HFF-Myc (cell line): ENCODE results near the gene DIP2C.

ENCODE experiments used
- DNase-seq: peaks from one replicate; pipeline ENCODE4 v3.0.0-alpha.2; 2011; ENCODE audit warnings: low read depth; ENCODE audit errors: extremely low read depth
- H3K4me3 ChIP-seq: replicated peaks from 2 replicates; pipeline ENCODE4 v1.5.1; 2011; ENCODE audit warnings: low read depth, mild to moderate bottlenecking, control low read depth, low read length
- TF ChIP-seq, protein P1 (sequence below): IDR thresholded peaks from 2 replicates; pipeline ENCODE4 v1.5.1; 2012; ENCODE audit warnings: mild to moderate bottlenecking, low read depth, low read length, control low read depth; ENCODE audit errors: missing control alignments

The DIP2C gene

DNA sequence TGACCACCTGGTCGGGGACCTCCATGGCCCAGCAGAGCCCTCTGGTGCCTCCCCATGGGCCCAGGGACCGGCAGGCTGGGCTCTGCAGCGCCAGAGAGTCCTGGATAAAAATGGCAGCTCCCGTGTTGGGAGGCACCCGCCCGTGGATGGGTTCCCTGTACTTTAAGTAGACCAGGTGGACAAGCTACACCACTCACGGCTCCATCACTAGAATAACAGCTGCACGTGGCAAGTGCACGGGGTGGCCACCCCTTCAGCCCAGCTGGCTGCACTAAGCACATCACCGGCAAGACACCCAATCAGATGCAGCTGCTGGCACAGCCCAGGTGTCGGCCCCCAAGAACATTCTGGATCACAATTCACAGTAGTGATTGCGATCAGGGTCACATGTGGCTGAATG lies 69.8 kb downstream of the DIP2C start:
- TF ChIP-seq, protein P1, sequence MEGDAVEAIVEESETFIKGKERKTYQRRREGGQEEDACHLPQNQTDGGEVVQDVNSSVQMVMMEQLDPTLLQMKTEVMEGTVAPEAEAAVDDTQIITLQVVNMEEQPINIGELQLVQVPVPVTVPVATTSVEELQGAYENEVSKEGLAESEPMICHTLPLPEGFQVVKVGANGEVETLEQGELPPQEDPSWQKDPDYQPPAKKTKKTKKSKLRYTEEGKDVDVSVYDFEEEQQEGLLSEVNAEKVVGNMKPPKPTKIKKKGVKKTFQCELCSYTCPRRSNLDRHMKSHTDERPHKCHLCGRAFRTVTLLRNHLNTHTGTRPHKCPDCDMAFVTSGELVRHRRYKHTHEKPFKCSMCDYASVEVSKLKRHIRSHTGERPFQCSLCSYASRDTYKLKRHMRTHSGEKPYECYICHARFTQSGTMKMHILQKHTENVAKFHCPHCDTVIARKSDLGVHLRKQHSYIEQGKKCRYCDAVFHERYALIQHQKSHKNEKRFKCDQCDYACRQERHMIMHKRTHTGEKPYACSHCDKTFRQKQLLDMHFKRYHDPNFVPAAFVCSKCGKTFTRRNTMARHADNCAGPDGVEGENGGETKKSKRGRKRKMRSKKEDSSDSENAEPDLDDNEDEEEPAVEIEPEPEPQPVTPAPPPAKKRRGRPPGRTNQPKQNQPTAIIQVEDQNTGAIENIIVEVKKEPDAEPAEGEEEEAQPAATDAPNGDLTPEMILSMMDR: no peak

DNA sequence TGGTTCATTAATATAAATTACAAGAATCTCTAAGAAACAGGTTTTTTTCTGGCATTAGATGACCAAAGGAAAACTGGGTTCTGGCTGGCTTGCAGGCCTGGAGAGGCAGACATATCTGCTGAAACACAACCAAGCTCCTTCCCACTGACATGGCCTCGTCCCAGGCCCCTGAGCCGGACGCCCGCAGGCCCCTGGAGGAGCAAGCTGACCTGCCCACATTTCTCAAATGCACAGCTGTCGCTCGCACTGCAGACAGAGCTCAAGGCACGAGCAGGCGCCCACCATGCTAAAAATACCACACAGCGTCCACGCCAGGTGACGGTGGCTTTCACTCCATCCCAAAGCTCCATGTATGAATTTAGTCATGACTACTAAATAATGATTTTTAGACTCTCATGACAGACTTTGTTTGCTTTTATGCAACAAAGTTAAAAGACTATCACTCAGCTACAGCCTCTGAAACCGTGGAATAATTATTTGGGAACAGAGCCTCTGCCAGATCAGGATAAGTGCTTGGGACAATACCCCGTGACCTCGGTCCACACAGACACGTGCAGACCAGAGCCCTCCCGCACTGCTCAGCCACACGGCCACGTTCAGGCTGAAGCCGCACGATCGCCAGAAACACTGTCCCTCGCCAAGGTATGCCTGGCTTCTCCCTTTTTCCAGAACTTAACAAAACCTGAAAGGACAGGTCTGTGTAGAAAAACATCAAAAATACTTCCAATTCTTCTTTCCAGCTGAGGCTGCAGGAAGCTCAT lies 71.1 kb downstream of the DIP2C start:
- H3K4me3 ChIP-seq: no peak overlapping the region
- DNase-seq: no peak
- TF ChIP-seq, protein P1: no peak

More for the DNA sequence above, 69.8 kb downstream of the DIP2C start:
- no peak for DNase-seq
- H3K4me3 ChIP-seq: no peak overlapping the region

DNA sequence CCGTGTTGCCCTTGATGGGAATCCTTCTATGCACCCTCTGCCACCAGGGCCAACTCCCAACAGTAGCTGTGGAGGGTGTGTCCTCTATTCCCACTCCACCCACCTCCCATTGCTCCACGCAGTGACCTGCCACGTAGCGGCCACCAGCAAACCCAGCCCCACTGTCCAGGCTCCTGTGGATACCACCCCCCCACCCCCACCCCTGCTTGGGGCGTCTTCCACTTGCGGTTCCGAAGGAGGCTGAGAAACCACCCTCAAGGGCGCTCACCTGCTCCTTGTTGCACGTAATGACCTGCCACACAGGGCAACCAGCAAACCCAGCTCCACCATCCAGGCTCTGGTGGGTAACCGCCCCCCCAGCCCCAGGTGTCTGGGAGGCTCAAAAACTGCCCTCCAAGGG lies 72.0 kb downstream of the DIP2C start:
- DNase-seq: no peak
- TF ChIP-seq, protein P1: no peak
- no peak overlapping the region for H3K4me3 ChIP-seq

DNA sequence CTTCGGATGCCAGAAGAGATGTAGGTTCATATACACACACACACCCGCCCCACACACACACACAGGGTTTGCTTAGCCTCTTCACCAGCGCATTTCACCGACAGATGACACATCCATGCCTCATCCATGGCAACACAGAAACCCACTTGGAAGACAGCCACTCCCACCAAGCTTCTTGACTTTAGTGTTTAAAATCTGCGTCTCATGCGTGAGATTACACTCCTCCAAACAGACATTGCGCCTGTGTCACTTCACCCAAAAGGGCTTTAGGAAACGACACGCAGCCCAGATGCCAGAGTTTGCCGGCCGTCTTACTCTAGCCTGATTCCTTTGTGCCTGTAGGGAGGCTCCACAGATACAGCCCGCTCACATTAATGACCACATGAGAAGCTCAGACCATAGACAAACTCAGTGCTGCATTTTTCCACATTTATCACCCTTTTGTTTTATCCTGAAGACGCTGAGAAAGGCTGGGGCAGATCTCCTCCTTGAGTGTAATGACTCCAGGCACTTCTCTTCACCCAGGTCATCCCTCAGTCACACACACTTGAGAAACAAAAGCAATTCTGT lies 73.8 kb downstream of the DIP2C start:
- TF ChIP-seq, protein P1: no peak
- DNase-seq: no peak
- no peak overlapping the region for H3K4me3 ChIP-seq

DNA sequence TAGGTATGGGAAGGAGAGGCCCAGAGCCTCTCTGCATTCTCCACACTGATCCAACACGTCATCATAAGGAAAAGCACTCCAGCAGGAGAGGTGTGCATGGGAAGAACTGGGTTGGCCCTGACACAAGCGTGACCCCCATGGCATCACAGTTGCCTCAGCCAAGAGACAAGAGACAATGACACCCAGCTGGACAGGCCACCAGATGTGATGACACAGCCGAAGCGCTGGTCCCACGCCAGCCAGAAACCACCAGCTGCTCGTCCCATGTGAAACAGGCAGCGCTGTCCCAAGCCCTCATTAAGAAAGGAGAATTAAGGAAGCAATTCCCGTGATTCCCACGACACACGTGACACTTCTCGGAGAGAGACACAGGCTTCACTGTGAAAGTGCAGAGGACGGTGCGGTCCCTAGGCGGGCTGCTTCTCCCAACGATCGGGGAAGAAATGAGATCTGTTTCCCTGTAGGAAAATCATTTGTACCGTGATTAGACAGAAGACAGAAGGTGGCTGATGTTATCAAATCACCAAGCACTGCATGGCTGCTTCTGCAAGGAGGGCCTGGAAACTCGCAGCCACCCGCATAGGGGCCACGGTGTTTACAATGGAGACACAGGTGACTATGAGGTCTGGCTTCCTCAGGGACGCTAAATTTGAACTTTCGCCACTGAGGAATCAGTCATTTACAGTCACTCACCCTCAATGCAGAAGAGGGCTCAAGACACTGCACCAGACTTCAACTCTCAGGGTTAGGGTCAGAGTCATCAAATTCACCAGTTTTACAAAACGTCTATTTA lies 74.5 kb downstream of the DIP2C start:
- DNase-seq: no peak
- no peak overlapping the region for H3K4me3 ChIP-seq
- TF ChIP-seq, protein P1: no peak

DNA sequence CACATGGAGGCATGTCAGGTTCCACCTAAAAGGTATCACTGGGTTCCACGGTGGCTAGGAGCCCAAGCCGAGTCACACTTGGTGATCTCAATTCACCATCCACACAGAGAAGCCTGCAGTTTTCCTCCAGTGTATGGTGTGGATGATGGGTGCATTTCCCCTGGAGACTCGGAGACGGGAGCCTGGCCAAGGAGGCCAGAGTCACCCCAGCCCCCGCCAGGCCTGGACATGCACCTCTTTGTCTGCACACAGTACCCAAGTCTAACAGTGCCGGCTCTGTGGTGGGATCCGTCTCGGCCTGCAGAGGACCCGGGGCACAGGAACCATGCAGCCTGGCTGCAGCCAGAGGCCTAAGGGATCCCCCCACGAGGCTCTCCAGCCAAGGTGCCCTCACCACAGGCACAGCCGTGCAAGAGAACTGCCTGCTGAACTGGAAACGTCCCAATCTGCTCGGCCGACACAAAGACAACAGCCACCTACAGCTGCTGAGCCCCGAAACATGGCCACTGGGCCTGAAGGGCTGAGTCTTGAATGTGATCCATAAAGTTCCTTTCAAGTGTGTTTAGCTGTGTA lies 75.2 kb downstream of the DIP2C start:
- H3K4me3 ChIP-seq: no peak overlapping the region
- TF ChIP-seq, protein P1: no peak
- DNase-seq: no peak
